ENCODE measurements around the gene AUTS2. TPM values are rescaled to one million over a fixed set of nuclear protein-coding genes. Genes with fewer than 3 reads are reported as not detected.

AUTS2 gene
- total RNA-seq, 1 donor from 2014 or later: 71.3 TPM

- FAIRE-seq: no peak
Measured at GRCh38 chr7:70446448-70447143, 848.3 kb downstream of the AUTS2 start.

GRCh38 chr7:70448312-70448906, 850.1 kb downstream of the AUTS2 start:
- FAIRE-seq (no peak), DNase-seq (ENCODE audit: low spot score in 2 of 2) (no peak)

More at GRCh38 chr7:70446448-70447143, 848.3 kb downstream of the AUTS2 start:
- DNase-seq (ENCODE audit: low spot score in 2 of 2): no peak

- FAIRE-seq: no peak
- no peak for DNase-seq (ENCODE audit: low spot score in 2 of 2)
Measured at GRCh38 chr7:70450731-70451130, 852.5 kb downstream of the AUTS2 start.

GRCh38 chr7:70455925-70456324, 857.6 kb downstream of the AUTS2 start:
- DNase-seq (ENCODE audit: low spot score in 2 of 2) (no peak), FAIRE-seq (no peak)

GRCh38 chr7:70456719-70457118, 858.4 kb downstream of the AUTS2 start:
- FAIRE-seq: no peak
- DNase-seq (ENCODE audit: low spot score in 2 of 2): no peak

GRCh38 chr7:70457482-70457881, 859.2 kb downstream of the AUTS2 start:
- DNase-seq (ENCODE audit: low spot score in 2 of 2): no peak
- FAIRE-seq: no peak

- FAIRE-seq (no peak), DNase-seq (ENCODE audit: low spot score in 2 of 2) (no peak)
Measured at GRCh38 chr7:70457883-70458680, 859.8 kb downstream of the AUTS2 start.

GRCh38 chr7:70458745-70459144, 860.5 kb downstream of the AUTS2 start:
- no peak for DNase-seq (ENCODE audit: low spot score in 2 of 2)
- FAIRE-seq: no peak

GRCh38 chr7:70459546-70459945, 861.3 kb downstream of the AUTS2 start:
- FAIRE-seq: no peak
- DNase-seq (ENCODE audit: low spot score in 2 of 2): no peak

GRCh38 chr7:70460071-70460470, 861.8 kb downstream of the AUTS2 start:
- DNase-seq (ENCODE audit: low spot score in 2 of 2) (no peak), FAIRE-seq (no peak)

- DNase-seq (ENCODE audit: low spot score in 2 of 2): no peak
Measured at GRCh38 chr7:70460562-70460961, 862.3 kb downstream of the AUTS2 start.

GRCh38 chr7:70463352-70463938, 865.2 kb downstream of the AUTS2 start:
- no peak for DNase-seq (ENCODE audit: low spot score in 2 of 2)
- FAIRE-seq: no peak

More at GRCh38 chr7:70460562-70460961, 862.3 kb downstream of the AUTS2 start:
- no peak for FAIRE-seq

GRCh38 chr7:70466725-70467364, 868.6 kb downstream of the AUTS2 start:
- FAIRE-seq: no peak
- no peak for DNase-seq (ENCODE audit: low spot score in 2 of 2)

- FAIRE-seq (no peak), DNase-seq (ENCODE audit: low spot score in 2 of 2) (no peak)
Measured at GRCh38 chr7:70470746-70471145, 872.5 kb downstream of the AUTS2 start.

GRCh38 chr7:70472601-70473237, 874.4 kb downstream of the AUTS2 start:
- DNase-seq (ENCODE audit: low spot score in 2 of 2) (no peak), FAIRE-seq (no peak)

- FAIRE-seq (no peak), DNase-seq (ENCODE audit: low spot score in 2 of 2) (no peak)
Measured at GRCh38 chr7:70474639-70475234, 876.5 kb downstream of the AUTS2 start.

- FAIRE-seq (no peak), DNase-seq (ENCODE audit: low spot score in 2 of 2) (no peak)
Measured at GRCh38 chr7:70477036-70478010, 879.0 kb downstream of the AUTS2 start.
